ENCODE measurements around the gene L3MBTL1.
"Not testable (repeated sequence)": the region's sequence is repeated elsewhere in the genome, so short reads cannot be mapped to it uniquely, and the experiment has no call there.

The L3MBTL1 gene

DNA sequence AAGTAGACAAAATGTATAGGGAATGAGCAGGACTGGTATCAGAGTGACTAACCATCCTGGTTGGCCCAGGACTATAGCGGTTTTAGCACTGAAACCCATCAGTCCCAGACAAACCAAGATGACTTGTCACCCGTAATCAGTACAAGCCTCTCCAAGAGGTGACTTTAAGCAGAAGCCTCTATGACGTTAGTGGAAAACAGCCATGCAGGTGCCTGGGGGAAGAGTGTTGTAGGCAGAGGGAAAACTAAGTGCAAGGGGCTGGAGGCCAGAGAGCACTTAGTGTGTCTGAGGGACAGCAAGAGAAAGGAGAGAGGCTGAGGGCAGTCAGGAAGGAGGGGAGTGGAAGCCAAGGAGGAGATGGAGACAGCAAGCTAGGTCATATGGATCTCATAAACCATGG, 53.5 kb downstream of the L3MBTL1 start:
- DNase-seq, result no peak

- DNase-seq, result no peak
These were observed 55.9 kb downstream of the L3MBTL1 start for GRCh38 chr20:43563429-43563828.

- DNase-seq, result no peak
These were observed 56.5 kb downstream of the L3MBTL1 start for GRCh38 chr20:43563991-43564390.

- no peak for DNase-seq
These were observed 57.0 kb downstream of the L3MBTL1 start for GRCh38 chr20:43564455-43564854.

- DNase-seq, result no peak
These were observed 57.7 kb downstream of the L3MBTL1 start for GRCh38 chr20:43564993-43565757.

DNA sequence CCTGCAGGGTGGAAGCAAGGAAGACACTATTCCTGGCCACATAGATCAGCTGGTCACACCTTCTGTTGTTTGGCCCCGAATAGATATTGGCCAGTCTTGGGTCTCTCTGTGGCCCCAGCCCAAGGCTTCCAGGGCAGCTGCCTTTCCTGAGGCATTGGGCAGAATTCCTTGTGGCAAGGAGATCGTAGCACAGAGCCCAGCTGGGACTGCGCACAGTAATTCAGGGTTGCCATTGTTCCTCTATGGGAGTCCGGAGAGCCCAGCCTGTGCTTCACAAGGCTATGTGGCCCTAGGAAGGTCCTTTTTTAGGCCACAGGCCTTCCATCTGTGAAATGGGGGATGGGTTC, 58.2 kb downstream of the L3MBTL1 start:
- DNase-seq, result no peak

- DNase-seq, result no peak
These were observed 60.0 kb downstream of the L3MBTL1 start for GRCh38 chr20:43567477-43567876.

DNA sequence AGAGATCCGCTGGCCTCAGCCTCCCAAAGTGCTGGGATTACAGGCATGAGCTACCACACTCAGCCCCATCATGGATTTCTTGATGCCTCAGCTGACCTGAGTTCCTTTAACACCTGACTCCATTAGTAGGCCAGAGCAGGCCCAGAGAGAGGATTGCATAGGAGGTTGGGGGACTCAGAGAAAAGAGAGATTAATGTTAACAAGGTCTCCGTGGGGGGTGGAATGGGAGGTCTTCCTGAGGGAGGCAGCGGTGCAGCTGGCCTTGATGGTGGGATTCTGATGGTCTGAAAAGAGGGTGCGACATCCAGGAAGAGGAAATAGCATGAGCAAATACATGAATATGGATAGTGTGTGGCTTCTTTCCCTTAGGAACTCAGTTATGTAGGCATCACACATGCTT, 61.2 kb downstream of the L3MBTL1 start:
- no peak for DNase-seq

DNA sequence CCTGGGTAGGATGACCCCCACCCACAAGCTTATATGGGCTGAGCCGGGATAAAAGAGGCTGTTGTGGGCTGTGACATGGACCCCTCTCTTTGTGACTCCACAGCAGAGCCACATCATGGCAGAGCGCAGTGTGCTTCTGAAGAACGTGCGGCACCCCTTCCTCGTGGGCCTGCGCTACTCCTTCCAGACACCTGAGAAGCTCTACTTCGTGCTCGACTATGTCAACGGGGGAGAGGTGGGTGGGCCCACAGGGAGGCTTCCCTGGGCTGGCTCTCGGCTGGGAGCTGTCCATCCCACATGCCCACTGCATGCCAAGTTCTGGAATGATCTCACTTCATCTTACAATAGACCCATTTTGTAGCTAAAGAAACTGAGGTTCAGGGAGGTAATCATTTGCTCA, 61.8 kb downstream of the L3MBTL1 start:
- DNase-seq, result no peak

- DNase-seq, result no peak
These were observed 63.0 kb downstream of the L3MBTL1 start for GRCh38 chr20:43570496-43570895.

DNA sequence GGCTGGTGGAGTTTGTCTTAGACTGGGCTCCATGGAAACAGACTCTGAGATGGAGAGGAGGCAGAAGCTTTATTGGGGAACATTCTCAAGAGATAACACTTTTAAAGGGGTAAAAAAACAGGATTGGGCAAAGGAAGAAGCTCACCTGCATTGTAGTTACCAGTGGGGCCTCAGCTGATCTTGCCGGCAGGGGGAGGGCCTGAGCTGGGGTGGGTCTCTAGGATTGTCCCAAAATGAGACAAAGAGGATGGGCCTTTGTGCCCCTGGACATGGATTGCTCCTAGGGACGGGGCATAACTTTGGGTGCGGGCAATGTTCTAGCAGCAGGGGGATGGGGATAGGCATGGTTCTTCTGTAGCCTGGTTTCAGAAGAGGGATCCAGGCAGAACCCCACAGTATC, 63.8 kb downstream of the L3MBTL1 start:
- no peak for DNase-seq

- DNase-seq, result no peak
These were observed 64.3 kb downstream of the L3MBTL1 start for GRCh38 chr20:43571771-43572170.

GRCh38 chr20:43572891-43573290, 65.4 kb downstream of the L3MBTL1 start:
- DNase-seq, result no peak

- DNase-seq, result no peak
These were observed 68.6 kb downstream of the L3MBTL1 start for GRCh38 chr20:43576108-43576507.

GRCh38 chr20:43579861-43580793, 72.6 kb downstream of the L3MBTL1 start:
- DNase-seq, result no peak

DNA sequence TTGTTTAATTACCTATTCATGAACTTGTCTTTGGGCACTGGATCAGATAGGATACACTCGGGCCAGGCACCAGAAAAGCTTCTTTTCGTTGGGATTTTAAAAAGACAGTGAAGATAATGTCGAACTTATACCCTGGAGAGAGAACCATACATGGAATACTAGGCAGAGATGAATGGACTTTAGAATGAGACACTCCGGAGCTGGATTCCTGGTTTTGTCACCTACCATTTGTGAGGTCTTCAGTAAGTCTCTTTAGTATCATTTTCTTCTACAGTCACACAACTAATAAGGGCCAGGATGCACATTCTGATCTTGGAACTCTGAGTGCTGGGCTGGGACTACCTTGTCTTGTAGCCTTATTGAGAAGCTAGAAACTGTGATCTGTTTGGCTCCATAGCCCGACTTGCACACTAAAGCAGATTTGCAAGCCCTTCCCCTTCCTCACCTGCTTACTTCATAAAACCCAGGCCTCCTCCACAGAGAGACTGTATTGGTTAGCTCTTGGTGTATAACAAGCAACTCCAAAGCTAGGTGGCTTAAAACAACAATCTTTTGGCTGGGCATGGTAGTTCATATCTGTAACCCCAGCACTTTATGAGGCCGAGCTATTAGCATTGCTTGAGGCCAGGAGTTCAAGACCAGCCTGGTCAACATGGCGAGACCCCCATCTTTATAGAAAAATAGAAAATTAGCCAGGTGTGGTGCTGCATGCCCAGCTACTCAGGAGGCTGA, 75.8 kb downstream of the L3MBTL1 start:
- no peak for DNase-seq

DNA sequence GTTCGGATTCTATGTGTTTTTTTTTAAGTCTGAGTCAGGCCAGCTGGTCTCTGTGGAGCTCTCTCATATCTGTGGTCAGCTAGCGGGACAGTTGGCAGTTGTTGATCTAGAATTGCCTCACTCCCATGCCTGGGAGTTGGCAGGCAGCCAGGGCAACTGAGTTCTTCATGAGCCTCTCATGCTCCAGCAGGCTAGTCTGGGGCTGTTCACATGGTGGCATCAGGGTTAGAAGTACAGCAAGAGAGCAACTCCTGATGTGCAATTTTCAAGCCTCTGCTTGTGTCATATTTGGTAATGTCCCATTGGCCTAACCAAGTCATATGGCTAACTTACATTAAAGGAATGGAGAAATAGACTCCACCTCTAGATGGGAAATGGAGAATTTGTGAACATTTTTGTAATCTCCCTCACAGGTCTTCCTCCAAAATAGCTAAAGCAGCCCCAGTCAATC, 76.5 kb downstream of the L3MBTL1 start:
- DNase-seq, result peak; percentile 93

GRCh38 chr20:43584448-43585136, 77.1 kb downstream of the L3MBTL1 start:
- DNase-seq, result peak; percentile 52

- DNase-seq, result no peak
These were observed 79.1 kb downstream of the L3MBTL1 start for GRCh38 chr20:43586641-43587040.

DNA sequence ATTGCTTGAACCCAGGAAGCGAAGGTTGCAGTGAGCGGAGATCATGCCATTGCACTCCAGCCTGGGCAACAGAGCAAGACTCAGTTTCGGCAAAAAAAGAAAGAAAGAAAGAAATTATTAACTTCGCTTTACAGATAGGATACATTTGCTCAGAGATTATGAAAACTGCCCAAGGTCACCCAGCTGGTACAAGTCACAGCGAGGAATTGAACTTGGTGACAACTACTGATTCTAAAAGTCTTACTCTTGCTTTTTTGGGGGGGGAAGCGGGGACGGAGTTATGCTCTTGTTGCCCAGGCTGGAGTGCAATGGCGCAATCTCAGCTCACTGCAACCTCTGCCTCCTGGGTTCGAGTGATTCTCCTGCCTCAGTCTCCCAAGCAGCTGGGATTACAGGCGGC, 81.0 kb downstream of the L3MBTL1 start:
- not testable (repeated sequence) for DNase-seq

GRCh38 chr20:43590036-43590391, 82.5 kb downstream of the L3MBTL1 start:
- no peak for DNase-seq

- DNase-seq, result peak; percentile 88
These were observed 83.2 kb downstream of the L3MBTL1 start, which contains the start of gene IFT52 for GRCh38 chr20:43590392-43591303. Gene IFT52 (plus strand): TSS chr20:43590937. CDS start chr20:43594699, 3,762 bp downstream.

All from HCEC 1CT (cell line).